SU-DHL-6 (cell line): ENCODE results near the gene CCM2.
"Not testable (repeated sequence)": the region's sequence is repeated elsewhere in the genome, so short reads cannot be mapped to it uniquely, and the experiment has no call there.

Experiments used
- CTCF ChIP-seq: fragments of 200-600 bp; sonication (generic); IDR thresholded peaks from one replicate; pipeline ENCODE4 v1.5.1; 2017; ENCODE audit warnings: antibody characterized with exemption, mild to moderate bottlenecking, low read length, moderate library complexity; ENCODE audit not compliant: insufficient read depth, poor library complexity, severe bottlenecking
- EZH2phosphoT487 ChIP-seq: fragments of 200-600 bp; sonication (generic), shearing (Covaris generic); conservative IDR thresholded peaks from 2 replicates; pipeline ENCODE4 v1.6.1; 2018; ENCODE audit warnings: mild to moderate bottlenecking, antibody characterized with exemption, low read length, moderate library complexity, mixed read lengths

- TF ChIP-seq EZH2phosphoT487, CTCF: not testable (repeated sequence)
These were observed 34.7 kb downstream of the CCM2 start for GRCh38 chr7:45034710-45035109.
